ENCODE results near the gene ZMIZ1.

Gene ZMIZ1, protein sequence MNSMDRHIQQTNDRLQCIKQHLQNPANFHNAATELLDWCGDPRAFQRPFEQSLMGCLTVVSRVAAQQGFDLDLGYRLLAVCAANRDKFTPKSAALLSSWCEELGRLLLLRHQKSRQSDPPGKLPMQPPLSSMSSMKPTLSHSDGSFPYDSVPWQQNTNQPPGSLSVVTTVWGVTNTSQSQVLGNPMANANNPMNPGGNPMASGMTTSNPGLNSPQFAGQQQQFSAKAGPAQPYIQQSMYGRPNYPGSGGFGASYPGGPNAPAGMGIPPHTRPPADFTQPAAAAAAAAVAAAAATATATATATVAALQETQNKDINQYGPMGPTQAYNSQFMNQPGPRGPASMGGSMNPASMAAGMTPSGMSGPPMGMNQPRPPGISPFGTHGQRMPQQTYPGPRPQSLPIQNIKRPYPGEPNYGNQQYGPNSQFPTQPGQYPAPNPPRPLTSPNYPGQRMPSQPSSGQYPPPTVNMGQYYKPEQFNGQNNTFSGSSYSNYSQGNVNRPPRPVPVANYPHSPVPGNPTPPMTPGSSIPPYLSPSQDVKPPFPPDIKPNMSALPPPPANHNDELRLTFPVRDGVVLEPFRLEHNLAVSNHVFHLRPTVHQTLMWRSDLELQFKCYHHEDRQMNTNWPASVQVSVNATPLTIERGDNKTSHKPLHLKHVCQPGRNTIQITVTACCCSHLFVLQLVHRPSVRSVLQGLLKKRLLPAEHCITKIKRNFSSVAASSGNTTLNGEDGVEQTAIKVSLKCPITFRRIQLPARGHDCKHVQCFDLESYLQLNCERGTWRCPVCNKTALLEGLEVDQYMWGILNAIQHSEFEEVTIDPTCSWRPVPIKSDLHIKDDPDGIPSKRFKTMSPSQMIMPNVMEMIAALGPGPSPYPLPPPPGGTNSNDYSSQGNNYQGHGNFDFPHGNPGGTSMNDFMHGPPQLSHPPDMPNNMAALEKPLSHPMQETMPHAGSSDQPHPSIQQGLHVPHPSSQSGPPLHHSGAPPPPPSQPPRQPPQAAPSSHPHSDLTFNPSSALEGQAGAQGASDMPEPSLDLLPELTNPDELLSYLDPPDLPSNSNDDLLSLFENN

DNA sequence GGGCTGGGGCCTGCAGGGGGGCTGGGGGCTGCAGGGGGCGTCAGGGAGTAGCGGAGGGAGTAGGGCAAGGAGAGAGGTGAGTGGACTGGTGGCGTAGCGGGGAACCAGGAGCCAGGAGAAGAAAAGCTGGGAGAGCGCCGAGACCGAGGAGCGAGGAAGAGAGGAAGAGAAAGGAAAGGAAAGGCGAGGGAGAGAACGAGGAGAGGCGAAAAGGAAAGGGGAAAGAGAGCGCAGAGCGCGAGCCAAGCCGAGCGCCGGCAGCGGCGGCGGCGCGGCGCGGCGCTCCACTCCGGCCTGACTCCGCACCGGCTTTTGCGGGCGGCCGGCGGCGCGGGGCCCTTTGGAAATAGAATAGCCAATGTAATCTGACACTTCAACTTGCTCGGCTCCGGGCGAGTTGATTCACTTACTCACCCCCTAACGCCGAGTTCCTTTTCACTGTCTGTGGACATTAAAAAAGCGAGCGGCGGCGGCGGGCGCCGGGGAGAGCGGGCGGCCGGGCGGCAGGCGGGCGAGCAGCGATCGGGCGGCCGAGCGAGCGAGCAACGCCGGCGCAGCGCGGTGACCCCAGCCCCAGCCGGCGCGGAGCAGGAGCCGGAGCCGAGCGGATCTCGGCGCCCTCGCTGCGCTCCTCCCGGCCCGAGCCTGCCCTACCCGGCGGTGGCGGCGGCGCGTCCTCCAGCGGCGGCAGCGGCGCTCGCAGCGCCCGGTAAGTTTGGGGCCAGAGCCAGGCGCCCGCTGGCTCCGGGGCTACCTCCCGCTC lies at the start of gene ZMIZ1:
Gene ZMIZ1 (plus strand): TSS at position 405 of the 763 bp plus-strand sequence. CDS start 132,667 bp downstream, outside the sequence.
- DNase-seq (ENCODE audit: low read depth, low spot score), result peak; percentile 97

DNA sequence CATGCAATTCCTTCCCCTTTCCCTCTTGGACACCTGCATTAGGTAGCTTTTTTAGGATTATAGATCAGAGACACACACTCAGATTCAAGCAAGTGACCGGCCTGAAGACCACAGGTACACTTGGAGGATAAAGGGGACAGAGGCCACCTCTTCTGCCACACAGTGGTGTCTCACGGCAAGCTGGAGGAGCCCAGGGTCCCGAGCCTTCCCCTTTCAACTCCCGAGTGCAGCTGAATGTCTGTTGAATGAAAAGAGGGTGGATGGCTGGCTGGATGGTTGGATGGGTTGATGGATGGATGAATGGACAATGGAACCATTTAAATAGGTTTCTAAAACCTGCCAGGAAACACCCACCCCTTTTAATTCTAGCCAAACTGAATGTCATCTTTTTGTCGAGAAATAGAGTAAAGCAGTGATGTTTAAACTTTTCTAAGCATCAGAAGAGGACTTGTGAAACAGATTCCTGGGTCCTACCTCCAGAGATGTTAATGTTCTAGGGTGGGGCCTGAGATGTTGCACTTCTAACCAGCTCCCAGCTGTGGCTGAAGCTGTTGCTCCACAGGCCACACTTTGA lies 49.2 kb upstream of the ZMIZ1 start:
- DNase-seq (ENCODE audit: low read depth, low spot score), result no peak

DNA sequence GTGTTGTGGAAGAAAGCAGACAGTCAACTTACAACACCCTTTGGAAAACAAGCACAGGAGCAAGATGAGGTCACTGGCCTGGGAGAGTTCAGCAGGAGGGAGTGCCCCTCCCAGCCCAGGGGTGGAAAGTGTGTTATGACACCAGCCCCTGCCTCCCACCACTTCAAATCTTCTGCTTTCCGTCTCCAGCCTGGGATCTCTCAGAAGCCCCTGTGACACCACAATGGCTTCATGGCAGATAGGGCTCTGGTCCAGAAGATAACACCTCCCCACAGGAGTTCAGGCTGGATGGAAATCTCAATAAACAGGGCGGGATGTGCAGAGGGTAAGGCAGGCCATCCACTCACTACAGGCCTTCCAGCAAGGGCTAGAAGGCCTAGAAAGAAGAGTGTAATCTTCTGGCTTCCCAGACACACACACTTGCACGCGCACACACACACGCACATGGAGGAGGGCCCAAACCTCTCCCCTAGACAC lies 48.7 kb upstream of the ZMIZ1 start:
- no peak for DNase-seq (ENCODE audit: low read depth, low spot score)

DNA sequence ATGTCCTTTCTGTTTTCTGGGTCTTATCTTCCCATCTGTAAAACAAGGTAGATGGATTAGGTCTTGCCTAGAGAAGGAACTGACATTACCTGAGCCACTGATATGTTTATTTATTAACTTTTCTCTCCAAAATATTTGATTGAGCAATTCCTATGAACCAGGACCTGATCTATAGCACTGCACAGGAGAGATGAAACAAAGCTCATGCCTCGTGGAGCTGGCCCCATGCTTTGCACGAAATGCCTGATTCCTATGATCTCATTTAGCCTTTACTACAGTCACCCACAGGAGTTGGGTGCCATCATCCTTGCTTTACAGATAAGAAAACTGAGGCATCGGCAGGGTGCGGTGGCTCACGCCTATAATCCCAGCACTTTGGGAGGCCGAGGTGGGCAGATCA lies 48.2 kb upstream of the ZMIZ1 start:
- DNase-seq (ENCODE audit: low read depth, low spot score), result no peak

DNA sequence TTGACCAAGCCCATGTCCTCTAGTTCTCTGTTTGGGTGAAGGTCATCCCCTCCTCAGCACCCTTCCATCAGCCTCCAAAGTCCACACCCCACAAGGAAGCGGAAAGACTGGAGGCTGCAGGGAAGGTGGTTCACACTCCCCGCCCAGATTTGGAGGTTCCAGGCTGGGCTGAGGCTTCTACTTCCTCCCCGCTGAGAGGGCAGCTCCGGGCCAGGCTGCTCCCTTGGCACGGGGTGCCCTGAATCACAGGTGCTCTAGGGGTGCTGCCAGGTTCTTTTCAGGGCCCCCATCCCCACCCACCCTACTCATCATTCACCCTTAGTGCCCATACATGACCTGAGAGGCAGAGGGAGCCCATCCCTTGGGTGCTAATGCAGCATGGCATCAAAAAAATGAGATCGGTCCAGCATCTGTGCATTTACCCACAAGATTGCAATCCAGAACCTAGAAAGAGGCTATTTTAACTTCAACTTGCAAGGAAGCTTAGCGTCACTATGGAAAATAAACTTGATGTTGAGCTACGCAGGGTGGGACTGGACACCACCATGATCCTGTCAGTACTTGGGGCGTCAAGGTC lies 47.3 kb upstream of the ZMIZ1 start:
- no peak for DNase-seq (ENCODE audit: low read depth, low spot score)

DNA sequence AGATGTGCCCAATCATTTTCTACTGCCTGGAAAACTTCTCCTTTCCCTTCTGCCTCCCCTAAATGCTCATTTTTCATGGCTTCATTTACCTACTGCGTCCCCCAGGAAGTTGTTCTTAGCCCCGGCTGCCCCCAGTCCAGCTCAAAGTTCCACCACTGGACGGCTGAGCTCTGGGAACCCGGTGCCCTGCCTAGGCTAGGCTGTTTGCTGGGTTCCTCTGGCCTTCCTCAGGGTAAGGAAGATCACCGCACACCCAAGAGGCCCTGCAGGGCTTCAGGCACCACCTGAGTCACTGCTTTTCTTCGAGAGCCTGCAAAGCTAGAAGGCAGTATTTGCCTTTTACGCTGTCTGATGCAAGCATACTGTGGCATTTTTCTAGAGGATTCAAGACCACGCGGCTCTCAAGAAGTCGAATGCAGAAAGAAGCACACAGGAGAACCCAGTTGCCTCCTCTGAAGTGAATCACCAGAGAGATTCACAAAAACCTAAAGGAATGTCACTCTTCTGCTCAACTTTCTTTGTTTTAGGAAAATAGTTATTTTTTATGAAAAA lies 46.7 kb upstream of the ZMIZ1 start:
- no peak for DNase-seq (ENCODE audit: low read depth, low spot score)

DNA sequence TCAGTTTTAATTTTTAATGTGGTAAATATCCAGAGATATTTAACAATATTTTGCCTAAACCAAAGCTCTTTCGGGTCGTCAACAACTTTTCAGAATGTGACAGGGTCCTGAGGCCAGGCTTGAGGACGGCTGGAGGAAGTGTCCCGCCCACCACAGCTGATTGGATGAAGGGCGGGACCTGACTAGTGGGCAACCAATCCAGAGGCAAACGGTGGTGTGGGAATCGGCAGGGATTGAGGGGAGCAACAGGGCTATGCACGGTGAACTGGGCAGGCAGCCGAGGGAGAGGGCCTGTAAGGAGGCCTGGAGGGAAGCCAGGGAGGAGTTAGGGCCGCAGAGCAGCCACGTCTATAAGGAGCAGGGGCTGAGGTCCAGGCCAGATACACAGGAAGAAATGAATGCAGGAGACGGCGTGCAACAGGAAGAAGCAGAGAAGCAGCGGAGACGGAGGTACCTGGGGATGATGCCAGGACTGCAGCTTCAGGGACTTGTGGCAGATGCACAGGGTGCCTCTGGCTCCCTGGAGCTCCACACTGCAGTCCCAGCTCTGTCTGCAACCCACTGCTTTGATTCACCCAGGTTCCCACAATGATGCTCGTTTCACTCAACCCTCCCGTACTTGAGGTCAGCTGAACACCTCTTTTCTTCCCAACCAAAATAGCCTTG lies 46.1 kb upstream of the ZMIZ1 start:
- peak; percentile 39 for DNase-seq (ENCODE audit: low read depth, low spot score)

DNA sequence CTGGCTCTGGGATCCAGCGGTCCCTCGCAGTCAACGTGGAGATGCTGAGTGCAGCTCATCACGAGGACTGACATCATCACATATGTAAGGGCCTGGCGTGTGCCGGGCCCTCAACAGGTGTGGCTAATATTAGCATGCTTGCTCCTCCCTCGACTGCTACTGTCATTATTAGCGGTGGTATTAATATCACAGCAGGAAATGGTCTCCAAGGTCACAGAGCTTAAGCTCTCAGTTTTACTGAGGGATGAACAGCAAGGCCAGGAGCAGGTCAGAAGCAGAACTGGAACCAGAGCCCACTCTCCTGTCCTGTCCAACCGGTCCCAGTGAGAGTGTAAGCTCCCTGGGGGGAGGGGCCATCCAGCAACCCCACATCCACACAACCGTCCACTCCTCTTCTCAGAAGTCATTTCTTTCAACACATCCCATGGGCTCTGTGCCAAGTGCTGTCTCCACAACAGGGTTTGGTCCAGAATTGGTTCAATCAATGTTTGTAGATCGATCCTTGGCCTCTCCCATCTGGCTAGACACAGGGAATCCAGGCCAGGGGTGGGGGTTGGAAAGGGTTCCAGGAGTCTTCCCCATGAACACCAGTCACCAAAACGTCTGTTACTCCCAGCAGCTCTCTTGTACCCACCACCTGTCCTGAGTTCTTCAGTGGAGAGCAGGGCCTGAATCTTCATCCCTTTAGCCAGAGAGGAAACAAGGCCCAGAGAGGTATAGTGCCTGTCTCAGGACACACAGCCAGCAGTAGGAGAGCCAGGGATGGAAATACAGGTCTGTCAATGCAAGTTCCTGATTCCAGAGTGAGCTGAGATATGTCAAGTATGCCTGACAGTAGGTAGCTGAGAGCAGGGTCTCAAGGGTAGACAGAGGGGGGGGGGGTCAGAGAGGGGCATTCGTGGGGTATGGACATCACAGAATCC lies 45.3 kb upstream of the ZMIZ1 start:
- no peak for DNase-seq (ENCODE audit: low read depth, low spot score)

DNA sequence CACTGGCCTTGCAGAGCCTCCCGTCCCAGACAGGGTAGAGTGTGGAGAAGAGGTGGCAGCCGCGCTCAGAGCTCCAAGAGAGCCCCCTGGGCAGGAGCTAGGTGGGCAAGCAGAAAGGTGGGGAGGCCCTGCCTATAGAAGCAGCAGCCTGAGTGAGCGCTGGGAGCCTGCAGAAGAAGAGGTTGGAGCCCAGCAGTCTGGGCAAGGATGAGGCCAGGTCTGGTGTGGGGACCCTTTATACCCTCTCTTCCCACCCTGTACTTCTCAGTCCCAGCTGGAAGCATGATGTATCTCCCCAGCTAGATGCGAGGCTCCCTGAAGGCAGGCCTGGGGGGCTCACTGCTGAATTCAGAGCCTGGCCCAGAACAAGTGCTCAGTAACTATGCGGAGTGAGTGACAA lies 44.5 kb upstream of the ZMIZ1 start:
- DNase-seq (ENCODE audit: low read depth, low spot score), result no peak

DNA sequence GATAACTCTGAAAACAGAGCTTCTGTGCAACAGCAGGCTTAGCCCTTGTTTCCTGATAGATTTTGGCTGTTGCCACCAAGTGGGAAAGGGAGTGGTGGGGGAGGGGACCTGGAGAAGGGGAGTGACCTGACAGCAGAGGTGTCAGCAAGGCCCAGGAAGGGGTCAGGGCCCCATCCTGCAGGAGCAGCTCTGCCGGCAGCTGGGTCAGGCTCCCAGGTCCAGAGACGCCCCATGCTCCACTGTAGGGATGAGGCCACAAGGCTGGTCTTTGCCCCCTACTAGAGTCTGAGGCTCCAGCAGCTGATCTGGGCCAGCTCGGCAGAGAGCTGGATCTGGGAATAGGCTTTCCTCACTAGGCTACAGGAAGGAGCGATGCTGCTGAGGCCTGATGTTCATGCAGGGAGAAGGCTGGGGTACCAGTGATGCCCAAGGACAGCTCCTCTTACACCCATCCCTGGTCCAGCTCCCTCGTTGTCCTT lies 44.0 kb upstream of the ZMIZ1 start:
- no peak for DNase-seq (ENCODE audit: low read depth, low spot score)

DNA sequence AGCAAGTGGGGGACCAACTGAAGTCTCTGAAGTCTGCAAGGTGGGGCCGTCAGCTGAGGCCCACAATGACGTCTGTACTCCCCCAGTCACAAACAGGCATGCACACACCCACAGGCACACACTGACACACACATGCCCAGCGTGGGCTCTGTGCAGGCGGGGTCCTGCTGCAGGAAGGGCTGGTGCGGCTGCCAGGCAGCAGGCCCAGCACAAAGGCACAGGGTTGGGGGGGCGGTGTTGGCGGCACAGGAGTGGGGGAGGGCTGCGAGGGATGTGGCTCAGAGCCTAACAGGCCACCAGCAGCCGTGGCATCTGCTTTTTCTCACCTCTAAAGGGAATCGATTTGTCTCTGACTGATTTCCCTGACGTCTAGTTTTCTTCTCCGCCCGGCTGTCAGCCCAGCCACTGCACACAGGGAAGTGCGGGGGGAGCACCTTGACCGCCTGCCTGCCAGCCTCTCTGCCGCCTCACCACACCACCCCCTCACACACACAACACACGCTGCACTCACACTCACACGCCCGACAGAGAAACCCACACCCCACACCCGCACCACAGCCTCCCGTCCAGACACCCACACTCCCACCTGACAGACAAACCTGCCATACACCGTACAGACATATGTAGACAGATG lies 43.5 kb upstream of the ZMIZ1 start:
- DNase-seq (ENCODE audit: low read depth, low spot score), result no peak

DNA sequence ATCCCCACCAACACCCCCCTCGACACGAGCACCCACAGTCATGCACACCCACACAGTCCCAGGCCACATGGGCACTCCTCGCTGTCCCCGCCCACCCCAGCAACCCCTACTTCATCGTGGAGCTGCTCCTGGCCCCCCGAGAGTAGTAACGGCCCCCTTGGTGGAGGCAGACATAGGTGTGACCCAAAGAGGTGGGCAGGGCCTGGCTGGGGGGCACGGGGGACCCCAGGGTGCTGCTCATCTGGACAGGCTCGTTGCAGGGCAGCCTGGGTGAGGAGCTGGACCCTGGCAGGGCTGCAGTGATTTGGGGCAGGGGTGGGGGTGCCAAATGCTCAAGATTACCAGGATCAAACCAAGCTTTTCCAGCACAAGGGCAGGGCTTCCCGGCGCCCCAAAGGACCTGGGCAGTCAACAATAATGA lies 42.4 kb upstream of the ZMIZ1 start:
- DNase-seq (ENCODE audit: low read depth, low spot score), result no peak

DNA sequence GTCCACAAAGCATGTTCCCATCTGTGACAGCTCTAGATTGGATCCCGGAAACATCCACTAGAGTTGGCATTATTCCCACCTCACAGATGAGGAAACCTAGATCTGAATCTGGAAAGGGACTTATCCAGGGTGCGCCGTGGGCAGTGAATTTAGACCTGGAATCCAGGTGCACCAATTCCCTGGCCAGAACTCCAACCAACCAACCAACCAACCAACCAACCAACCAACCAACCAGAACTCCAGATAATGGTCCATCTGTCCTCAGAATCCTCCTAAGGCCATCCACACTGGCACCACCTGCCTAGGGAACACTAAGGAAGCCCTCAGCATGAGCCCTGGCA lies 42.0 kb upstream of the ZMIZ1 start:
- DNase-seq (ENCODE audit: low read depth, low spot score), result no peak

DNA sequence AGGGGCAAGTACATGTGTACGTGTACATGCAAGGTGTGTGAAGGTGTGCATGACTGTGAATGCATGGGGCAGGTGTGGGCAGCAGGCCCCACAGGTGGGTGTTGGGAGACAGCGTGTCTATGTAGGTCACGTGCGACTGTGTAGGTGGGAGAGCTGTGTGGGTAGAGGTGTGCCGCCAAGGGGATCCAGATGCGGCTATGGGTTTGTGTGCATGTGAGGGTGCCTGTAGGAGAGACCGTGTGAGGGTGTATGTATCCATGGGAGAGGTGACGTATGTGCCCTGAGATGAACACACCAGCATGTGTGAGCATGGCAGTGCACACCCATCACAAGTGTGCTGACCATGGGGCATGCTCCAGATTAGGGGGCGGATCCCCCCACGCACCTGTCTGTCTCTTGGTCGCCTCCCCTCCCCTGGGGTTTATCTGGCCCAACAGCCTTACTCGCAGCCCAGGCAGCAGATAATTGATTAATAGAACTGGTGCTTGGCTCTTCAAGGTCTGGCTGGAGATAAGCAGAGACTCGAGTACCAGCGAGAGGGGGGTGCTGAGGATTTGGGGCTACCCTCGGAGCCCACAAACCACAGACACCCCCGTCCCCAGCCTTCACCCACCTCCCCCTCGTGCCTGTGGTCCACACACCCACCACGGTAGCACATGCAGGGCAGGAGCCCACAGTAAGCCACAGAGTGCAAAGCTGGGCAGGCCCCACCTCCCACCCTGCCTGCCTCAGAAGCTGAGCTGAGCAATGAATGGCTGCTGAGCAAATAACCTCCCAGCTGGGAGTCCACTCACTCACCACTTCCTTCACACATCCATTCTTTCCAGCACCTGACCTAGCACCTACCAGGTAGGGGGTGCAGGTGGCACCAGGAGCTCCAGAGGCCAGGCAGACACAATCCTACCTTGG lies 41.4 kb upstream of the ZMIZ1 start:
- DNase-seq (ENCODE audit: low read depth, low spot score), result no peak

DNA sequence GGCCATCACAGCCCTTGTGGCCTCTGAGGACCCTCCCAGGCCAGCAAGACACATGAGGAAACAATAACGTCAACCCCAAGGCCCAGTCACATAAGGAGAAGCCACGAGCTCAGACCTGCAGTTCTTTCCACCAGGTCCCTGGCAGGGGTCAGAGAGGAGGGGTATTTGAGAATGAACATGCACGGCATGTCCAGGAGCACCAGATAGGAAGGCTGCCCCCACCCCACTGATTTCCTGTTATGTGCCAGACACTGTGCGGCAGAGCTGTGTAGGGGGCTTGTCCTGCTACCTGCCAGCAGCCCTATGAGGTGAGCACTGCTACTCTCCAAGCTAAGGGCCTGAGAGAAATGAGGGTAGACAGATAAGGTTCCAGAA lies 40.7 kb upstream of the ZMIZ1 start:
- DNase-seq (ENCODE audit: low read depth, low spot score), result no peak

DNA sequence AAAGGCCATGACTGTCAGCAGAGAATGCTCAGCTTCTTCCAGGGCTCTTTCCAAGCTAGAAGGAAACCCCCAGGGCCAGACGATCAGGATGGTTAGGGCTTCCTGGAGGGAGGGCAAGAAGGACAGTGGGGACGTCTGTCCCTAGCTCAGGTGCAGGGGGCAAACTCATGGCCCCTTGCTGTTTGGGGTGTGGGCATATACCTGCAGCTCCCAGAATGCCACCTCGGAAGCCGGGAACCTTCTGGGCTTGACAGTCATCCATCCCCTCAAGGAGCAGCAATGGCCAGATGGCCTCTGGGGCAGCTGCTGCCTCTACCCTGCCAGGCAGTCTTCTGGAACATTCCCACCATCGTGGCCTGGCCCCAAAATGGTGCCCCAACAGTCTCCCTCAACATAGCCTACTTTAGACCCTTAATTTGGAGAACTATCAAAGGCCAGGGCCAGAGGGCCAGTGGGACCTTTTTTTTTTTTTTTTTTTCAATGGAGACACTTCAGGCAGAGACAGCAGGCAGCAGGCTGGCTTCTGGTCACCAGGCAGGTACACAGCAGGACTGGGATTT lies 40.2 kb upstream of the ZMIZ1 start:
- no peak for DNase-seq (ENCODE audit: low read depth, low spot score)
